HG02970 (cell line): Measurements from ENCODE around the gene ATRIP.

Source experiments
- ATAC-seq: cut with Tn5 transposase; IDR thresholded peaks from one replicate; pipeline ENCODE4 v1.9.1; 2021; ENCODE audit warnings: mild to moderate bottlenecking, moderate library complexity, moderate number of reproducible peaks; ENCODE audit not compliant: unreplicated experiment, low FRiP score

The ATRIP gene

GRCh38 chr3:48422681-48423080, 23.9 kb upstream of the ATRIP start:
- ATAC-seq = no peak

- no peak for ATAC-seq
Observed at GRCh38 chr3:48423241-48423882, 23.2 kb upstream of the ATRIP start.

DNA sequence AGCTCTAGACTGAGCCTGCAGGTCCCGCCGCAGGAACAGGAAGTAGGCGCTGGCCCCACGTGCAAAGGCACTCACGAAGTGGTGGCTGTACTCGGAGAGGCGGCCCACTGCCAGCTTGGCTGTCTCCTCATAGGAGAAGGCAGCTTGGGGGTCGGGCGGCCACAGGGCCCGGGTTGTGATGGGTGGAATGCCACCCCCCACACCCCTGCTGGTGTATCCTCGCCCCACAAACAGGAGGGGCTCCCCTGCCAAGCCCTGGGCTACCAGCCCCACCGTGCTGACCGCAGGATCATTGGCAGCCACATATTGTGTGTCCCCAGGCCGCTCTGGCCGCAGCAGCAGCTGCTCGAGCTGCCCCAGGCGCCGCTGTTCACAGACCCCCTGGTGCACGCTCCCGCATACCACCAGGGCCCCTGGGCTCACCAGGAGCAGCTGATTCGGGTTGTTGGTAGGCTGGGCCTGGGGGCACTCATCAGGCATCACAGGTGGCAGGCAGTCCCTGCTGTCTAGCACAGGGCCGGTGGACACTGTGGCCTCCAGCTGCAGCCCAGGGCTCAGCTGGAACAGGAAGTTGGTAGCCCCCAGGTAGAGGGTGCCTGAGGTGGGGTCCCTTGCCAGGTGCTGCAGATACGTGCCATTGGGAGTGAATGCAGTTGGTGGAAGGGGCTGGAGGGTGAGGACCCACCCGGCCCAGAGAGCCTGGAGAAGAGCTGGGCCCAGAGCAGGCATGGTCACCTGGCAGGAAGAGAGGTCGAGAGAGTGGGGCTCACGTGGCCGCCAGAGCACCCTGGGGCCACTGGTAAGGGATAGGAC, 22.4 kb upstream of the ATRIP start:
- ATAC-seq = no peak

- ATAC-seq = no peak
Observed at GRCh38 chr3:48425281-48425812, 21.2 kb upstream of the ATRIP start.

GRCh38 chr3:48426401-48426909, 20.1 kb upstream of the ATRIP start:
- no peak for ATAC-seq

DNA sequence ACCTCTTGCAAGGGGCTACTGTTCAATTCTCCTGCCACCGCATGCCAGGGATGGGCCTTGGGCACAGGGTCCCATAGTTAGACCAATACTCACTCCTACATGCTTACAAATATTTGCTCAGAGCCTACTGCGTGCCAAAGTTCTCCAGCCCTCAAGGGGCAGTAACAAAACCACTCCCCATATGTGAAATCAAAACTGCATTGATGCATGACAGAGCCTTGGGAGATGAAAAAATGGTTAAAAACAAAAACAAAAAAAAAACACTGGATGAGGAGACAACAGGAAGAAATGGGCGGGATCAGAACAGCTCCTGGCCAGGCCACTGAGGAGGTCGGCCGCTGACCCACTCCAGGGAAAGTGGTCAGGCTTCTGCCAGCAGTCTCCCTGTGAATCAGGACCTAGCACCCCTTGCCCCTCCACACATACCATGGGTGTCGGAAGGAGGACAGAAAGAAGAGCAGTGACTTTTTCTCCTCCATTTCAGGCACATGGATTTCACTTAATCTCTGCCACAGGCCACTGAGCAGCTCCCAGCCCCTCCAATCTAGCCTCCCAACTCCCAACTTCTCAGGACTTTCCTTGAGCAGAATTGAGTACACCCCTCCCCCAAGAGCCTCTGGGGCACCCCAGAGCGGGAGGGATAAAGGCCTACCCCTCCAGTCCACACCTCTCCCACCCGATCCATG, 19.4 kb upstream of the ATRIP start:
- no peak for ATAC-seq

GRCh38 chr3:48427630-48427962, 18.9 kb upstream of the ATRIP start:
- no peak for ATAC-seq

DNA sequence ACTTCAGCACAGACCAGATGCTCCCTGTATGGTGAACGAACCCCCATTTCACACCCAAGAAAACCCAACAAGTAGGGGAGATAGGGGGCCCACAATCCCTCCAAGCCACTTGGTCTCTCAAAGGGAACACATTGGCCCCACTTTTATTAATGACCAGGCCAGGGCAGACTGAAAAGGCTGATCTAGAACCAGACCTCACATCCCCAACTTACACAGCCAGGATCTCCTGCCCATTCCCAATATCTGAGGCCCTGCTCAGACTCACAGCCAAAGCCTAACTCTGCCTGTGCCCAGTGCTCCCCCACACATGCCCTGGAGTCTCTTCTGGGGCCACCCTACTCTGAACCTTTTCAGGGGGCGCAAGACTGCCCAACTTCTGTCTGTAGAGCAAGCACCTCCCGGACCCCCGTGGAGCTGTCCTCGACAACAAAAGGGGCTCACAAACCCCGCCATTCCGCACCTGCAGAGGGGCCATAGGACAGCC, 18.4 kb upstream of the ATRIP start:
- ATAC-seq = no peak

DNA sequence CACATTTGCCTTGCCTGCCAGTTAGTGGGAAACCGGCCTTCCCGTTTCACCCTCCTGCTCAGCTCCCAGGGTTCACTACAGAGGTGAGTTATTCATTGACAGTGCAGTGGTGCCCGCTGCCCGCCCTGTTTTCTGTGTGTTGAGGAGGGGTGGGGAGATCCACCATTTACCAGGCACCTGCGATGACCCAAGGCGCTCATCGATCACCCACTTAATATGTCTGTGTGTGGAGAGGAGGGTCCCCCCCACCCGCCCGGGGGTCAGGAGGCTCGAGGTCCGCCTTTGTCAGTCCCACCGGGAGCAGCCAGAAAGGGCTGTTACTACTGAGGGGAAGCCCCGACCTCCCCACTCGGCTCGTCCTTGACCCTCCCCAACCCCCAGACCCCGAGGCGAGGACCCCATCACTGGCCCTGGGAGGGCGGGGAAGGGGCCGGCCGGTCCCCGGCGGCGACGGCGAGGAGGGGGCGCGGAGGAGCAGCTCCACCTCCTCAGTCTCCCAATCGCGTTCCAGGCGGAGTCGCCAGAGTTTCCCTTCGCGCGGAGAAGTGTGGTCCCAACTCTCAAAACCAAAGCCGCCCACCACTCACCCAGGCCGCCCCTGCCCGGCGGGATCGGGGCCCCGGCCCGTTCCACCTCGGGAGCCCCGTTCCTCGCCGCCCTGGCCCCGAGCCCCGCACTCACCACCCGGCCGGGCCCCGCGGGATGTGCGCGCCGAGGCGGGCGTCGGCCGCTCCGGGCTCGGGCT, 17.8 kb upstream of the ATRIP start:
- no peak for ATAC-seq

DNA sequence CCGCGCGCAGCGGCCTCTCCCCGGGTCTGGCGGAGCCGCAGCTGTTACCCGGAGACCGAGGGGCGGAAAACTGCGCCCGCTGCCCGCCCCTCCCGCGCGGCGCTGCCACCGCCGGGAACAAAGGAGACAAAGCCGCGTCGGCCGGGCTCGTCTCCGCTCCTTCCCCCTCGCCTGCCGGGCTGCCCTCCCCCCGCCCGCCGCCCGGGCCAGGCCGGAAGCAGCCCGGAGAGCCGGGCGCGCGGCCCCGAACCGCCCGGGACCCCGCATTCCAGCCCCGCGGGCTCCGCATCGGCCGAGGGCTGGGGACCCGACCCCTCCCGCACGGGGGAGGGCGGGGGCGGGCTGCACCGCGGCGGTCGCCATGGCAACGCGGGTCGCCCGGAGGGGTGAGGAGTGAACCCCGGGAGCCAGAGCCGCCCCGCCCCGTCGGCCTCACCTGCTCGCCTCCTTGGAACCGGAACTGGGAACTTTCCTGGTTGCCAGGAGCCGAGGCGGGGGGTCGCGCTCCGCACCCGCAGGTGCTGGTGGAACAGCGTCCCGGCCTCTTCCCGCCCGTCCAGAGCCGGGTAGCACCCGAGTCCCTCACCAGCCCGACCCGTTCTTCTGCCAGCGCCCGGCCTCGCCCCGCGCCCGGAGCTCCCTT, 17.1 kb upstream of the ATRIP start:
- ATAC-seq = no peak

DNA sequence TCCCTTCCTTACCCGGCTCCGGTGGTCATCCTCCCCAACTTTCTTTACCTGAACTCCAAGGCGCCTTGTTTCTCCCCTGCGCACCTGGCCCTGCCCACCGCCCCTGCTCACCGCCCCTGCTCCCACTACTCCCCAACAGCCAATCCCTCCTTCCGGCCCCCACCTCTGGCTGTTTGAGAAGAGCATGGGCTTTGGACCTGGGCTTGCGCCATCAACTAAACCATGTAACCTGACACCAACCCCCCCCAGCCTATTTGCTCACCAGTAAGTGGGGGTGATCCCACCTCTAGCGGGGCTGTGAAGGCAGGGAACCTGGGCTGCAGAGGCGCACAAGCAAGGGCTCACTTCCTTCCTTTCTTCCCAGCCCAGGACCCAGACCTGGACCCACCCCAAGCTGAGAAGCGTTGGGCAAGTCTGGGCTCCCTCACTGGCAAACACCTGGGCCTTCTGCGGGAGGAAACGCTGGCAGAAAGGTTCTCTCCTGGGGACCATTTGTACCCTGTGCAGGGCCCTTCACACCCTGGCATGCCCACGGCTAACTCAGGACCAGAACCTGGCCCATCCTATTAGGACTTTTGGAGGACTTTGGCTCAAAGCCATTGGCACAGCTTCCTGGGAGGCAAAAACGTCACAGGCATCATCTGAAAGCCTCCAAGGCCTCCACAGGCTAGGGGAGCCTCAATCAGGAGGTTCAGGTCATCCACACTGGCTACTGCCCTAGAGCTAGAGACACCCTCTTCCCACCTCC, 16.4 kb upstream of the ATRIP start, which contains the start of gene PLXNB1:
TSS of gene PLXNB1 (minus strand) at position 127 of the 748 bp plus-strand sequence. CDS start 5,475 bp downstream, outside the sequence.
- no peak for ATAC-seq

- no peak for ATAC-seq
Observed at GRCh38 chr3:48430708-48431101, 15.8 kb upstream of the ATRIP start.

DNA sequence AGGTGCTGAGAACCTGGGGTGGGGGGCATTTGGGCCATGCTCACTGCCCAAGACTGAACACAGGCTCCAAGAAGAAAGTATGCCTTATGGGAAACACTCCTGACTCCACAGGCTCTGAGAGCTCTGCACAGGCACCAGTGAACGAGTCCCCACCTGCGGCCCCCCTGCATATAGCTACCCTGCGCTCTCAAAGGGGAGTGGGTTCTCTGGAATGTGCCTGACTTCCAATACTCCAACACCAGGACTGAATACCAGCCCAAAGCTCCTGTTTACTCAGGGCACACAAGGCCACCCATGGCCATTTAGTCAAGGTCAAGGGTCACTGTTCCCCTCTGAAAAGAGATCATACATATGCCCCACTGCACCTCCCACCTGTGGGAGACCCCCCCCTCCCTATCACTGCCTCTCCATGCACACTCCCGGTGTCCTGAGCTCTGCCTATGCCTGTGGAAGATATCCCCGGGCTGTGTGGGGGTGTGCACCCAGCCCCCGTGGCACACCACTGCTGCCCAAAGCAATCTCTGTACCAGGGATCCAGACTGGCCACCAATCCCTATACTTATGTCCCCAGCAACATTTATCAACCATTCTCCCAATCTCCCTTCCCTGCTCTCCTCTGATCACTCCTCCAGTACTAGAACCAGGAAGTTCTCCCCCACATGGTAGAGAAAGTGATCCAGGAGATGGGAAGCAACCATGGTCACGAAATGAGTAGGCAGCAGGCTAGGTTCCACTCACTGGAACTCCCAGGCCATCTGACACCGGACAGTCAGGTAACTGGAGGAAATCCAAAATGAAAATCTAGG, 15.1 kb upstream of the ATRIP start:
- no peak for ATAC-seq

- ATAC-seq = no peak
Observed at GRCh38 chr3:48432411-48433371, 13.8 kb upstream of the ATRIP start.

- ATAC-seq = no peak
Observed at GRCh38 chr3:48433472-48434118, 12.9 kb upstream of the ATRIP start.

DNA sequence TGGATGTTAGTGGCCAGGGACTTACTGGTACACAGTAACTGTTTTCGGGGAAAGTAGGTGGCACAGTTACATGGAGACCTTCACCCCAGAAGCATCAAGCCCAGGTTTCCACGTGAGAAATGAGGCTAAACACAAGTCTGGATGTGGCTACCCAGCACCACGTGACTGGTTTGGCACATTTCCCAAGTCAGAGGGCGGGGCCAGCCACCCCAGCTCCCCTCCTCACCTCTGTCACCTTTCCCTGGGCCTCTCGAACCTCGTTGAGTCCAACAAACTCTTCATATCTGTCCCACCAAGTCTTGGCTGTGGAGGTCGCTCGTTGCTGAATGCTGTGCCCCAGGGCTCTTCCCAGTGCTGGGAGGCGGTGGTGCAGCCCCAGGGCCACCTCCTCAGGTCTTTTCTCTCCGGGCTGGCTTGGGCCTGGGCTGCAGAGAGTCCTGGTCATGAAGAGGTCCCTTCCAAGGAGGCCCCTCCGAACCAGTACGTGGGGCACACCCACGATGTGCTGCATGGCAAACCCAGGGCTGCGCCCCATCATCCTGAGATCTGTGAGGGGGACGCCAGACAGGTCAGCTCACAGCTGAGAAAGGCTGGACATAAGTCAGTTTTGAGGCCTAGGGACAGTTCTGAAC, 11.8 kb upstream of the ATRIP start:
- no peak for ATAC-seq
